ENCODE measurements around the gene RICTOR. TPM values are rescaled to one million over a fixed set of nuclear protein-coding genes. Genes with fewer than 3 reads are reported as not detected.

The RICTOR gene
- total RNA-seq, 2 experiments from 2014 or later: 55.6 to 64.8 TPM

DNA sequence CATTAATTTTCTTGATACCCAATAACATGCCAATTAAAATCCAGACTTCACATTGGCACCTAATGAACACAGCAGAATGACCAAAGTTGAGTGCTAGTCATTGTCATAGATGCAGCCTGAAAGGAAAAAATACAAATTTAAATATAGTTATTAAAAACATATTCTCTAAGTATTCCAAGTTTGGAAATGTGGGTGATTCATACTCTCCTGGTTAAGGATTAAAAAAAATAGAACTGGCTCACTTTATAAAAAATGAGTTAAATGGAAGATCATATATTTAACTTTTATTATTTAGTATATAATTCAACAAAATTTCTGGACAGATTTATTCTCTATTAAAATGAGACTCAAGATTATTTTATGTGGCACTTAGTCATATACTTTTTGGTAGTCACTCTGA is 33.2 kb upstream of the RICTOR start:
- POLR2A ChIA-PET: no interaction called here

DNA sequence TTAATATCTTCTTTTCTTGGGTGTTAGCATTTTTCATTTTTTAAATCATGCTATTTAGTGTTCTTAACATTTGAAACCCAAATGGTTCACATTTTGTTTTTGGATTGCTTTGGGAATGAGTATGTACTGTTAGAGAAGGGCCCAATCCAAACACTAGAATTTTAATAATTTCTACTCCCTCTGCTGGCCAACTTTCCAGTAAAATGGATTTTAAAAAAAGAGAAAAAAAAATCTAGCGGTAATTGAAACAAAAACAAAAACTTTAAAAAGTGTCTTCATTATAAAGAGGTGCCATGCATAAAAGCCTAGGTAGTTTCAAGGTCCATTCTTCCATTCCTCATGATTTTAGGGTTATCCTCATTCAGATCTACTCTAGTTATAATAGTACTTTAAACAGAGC is 32.1 kb upstream of the RICTOR start:
- Mint-ChIP-seq H3K36me3 (peaks cover 38% of the 10 kb centered on the region), H3K27me3 (no peaks in the 10 kb centered on the region), H3K4me1 (peaks cover 4% of the 10 kb centered on the region), H3K27ac (no peak overlapping the region), H3K4me3 (no peak overlapping the region), H3K9me3 (no peaks in the 10 kb centered on the region)
- ATAC-seq (ENCODE audit: low read depth) (no peak), DNase-seq (no peak)
- POLR2A ChIA-PET: no interaction called here

More for the DNA sequence above, 33.2 kb upstream of the RICTOR start:
- Mint-ChIP-seq H3K4me1 (peaks cover 3% of the 10 kb centered on the region), H3K27ac (no peak overlapping the region), H3K27me3 (no peaks in the 10 kb centered on the region), H3K9me3 (no peaks in the 10 kb centered on the region), H3K36me3 (peaks cover 33% of the 10 kb centered on the region), H3K4me3 (no peak overlapping the region)
- no peak for ATAC-seq (ENCODE audit: low read depth)
- no peak for DNase-seq

DNA sequence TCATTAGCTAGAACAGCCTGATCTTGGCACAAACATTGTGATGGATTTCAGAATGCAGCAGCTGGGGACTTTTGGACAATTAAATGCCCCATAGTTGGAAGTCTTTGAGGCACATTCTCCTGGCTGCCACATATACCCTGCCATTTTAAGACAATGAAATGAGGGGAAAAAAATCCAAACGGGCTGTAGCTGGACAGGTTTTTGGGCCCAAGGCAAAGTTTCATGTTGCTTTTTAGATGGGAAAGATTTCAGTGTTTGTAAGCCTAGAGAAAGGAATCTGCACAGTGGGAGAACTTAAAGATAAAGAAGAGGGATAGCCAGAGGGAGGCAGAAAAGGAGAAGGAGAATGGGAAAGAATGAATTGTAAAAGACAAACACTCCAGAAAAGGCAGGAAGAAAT is 30.0 kb upstream of the RICTOR start:
- no peak for DNase-seq
- Mint-ChIP-seq H3K4me3 (no peak overlapping the region), H3K9me3 (no peaks in the 10 kb centered on the region), H3K27me3 (no peaks in the 10 kb centered on the region), H3K36me3 (peaks cover 35% of the 10 kb centered on the region), H3K4me1 (peaks cover 10% of the 10 kb centered on the region), H3K27ac (no peak overlapping the region)
- ATAC-seq (ENCODE audit: low read depth): no peak
- POLR2A ChIA-PET: no interaction called here

DNA sequence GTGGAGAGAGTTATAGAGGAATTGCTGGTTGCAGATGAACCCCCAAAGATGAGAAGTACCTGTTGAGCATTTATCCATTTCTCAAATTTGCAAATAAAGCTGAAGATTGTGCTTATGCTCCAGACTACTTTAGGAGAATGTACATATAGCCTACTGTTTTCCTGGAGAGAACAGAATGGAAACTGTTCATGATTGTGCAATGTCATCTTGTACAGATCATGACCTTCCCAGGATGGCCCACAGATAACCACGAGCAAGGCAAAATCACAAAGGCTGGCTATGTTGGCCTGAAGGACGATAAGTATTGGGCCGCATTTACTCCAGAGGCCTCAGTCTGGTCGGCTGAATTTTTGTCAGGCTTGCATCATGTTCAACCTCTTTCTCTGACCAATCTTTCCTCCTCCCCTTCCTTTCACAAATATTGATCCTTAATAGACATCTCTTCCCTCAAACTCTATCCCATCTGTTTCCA is 28.5 kb upstream of the RICTOR start:
- no peak overlapping the region for H3K4me3 Mint-ChIP-seq
- no peaks in the 10 kb centered on the region for H3K9me3 Mint-ChIP-seq
- no peak for ATAC-seq (ENCODE audit: low read depth)
- DNase-seq: no peak
- peaks cover 33% of the 10 kb centered on the region for H3K36me3 Mint-ChIP-seq
- H3K27me3 Mint-ChIP-seq: no peaks in the 10 kb centered on the region
- H3K27ac Mint-ChIP-seq: no peak overlapping the region
- POLR2A ChIA-PET: no interaction called here
- peaks cover 10% of the 10 kb centered on the region for H3K4me1 Mint-ChIP-seq

DNA sequence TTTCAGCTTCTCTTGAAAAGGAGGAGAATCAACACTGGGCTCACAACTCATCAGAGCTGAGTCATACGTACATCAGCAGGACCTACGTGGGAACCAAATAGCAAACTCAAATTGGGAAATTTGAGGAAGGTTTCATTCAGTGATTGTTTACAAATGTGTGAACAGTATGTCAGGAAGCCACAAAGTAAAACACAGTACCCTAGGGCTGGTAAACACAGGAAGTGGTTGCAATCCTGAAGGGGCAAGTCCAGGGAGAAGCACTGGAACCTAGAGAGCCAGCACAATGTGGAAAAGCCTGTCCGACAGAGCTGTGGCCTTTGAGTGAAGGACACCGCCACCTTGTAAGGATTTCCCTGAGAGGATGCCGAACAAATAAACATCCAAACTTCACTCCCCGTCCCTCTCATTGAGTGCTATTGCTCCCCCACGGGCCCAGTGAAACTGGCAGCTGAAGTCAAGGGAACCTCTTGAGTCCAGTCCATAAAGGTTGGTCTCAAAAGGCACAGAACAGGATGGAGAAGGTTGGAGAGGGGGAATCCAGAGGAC is 26.7 kb upstream of the RICTOR start:
- peaks cover 10% of the 10 kb centered on the region for H3K4me1 Mint-ChIP-seq
- no peaks in the 10 kb centered on the region for H3K9me3 Mint-ChIP-seq
- H3K27me3 Mint-ChIP-seq: no peaks in the 10 kb centered on the region
- H3K36me3 Mint-ChIP-seq: peaks cover 31% of the 10 kb centered on the region
- H3K4me3 Mint-ChIP-seq: no peak overlapping the region
- ATAC-seq (ENCODE audit: low read depth): no peak
- no peak overlapping the region for H3K27ac Mint-ChIP-seq
- no peak for DNase-seq
- POLR2A ChIA-PET: interaction anchor here (1.3 kb wide), 1 partner anchor 28 kb away, joined by 4 read pairs; no protein-coding TSS in a partner anchor

DNA sequence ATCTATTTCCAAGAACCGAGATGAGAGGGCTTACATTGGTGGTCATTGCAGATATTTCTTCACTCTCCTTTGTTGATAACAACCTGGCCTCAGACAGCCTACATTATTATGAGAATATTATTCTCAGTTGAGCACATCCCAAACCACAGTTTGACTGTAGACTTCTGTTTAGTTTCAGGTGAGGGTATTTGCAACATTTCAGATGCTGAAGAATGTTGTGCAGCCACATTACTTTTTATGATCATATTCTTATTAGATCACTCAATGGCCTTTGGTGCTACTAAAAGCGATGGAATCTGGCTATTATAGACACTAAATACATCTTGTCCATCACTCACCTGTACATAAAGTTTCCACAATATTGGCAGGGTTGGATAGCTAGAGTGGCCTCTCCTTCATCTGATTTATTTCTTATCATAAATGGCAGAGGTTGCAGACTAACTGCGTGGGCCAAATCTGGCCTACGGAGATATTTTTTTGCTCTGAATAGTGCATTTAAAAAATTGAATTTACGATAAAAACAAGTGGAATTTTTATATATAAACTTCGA is 26.2 kb upstream of the RICTOR start:
- POLR2A ChIA-PET: interaction anchor here (1.3 kb wide), 1 partner anchor 27 kb away, joined by 4 read pairs; no protein-coding TSS in a partner anchor
- Mint-ChIP-seq H3K4me3 (no peak overlapping the region), H3K27ac (no peak overlapping the region), H3K36me3 (peaks cover 31% of the 10 kb centered on the region), H3K27me3 (no peaks in the 10 kb centered on the region), H3K9me3 (no peaks in the 10 kb centered on the region), H3K4me1 (peaks cover 10% of the 10 kb centered on the region)
- DNase-seq (no peak), ATAC-seq (ENCODE audit: low read depth) (no peak)

DNA sequence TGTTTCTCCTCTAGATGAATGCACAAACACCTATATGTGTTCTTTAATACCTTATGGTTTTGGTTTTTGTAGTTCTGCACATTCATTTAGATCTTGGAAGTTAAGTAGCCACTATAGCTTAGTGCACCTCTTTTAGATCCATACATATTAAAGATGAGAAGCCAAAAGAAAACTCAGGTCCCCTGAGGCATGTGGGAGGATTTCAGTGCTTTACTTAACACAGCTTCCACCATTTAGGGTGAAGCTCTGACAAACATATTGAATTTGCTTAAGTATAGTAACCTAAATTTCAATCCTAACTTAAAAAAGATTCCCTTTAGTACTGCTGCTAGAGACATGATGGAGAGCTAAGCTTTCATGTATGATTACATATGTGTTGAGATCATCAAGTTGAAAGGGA is 25.6 kb upstream of the RICTOR start:
- peaks cover 10% of the 10 kb centered on the region for H3K4me1 Mint-ChIP-seq
- H3K27ac Mint-ChIP-seq: no peak overlapping the region
- DNase-seq (no peak), ATAC-seq (ENCODE audit: low read depth) (no peak)
- POLR2A ChIA-PET: no interaction called here
- H3K9me3 Mint-ChIP-seq: no peaks in the 10 kb centered on the region
- H3K27me3 Mint-ChIP-seq: no peaks in the 10 kb centered on the region
- peaks cover 29% of the 10 kb centered on the region for H3K36me3 Mint-ChIP-seq
- no peak overlapping the region for H3K4me3 Mint-ChIP-seq

DNA sequence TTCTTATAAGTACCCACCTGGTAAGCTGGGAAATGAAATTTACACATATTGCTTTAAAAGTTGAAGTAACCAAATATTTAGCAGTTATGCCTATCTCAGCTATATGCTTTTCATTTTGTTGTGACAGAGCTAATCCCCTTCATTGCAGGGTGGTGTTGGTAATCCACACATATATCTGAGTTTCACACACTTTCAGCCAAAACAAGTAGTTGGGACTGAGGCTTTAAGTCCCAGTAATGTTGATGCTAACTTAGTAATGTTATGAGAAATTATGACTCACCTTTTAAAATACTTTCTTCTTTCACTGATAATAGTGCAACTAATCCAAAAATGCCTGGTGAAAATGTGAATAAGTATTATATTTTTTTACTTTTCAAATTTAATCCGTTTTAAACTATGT is 19.2 kb upstream of the RICTOR start:
- DNase-seq (no peak), ATAC-seq (ENCODE audit: low read depth) (no peak)
- H3K4me3 Mint-ChIP-seq: no peak overlapping the region
- H3K27ac Mint-ChIP-seq: no peak overlapping the region
- peaks cover 29% of the 10 kb centered on the region for H3K27me3 Mint-ChIP-seq
- H3K9me3 Mint-ChIP-seq: no peaks in the 10 kb centered on the region
- no peaks in the 10 kb centered on the region for H3K36me3 Mint-ChIP-seq
- no peaks in the 10 kb centered on the region for H3K4me1 Mint-ChIP-seq
- POLR2A ChIA-PET: no interaction called here

DNA sequence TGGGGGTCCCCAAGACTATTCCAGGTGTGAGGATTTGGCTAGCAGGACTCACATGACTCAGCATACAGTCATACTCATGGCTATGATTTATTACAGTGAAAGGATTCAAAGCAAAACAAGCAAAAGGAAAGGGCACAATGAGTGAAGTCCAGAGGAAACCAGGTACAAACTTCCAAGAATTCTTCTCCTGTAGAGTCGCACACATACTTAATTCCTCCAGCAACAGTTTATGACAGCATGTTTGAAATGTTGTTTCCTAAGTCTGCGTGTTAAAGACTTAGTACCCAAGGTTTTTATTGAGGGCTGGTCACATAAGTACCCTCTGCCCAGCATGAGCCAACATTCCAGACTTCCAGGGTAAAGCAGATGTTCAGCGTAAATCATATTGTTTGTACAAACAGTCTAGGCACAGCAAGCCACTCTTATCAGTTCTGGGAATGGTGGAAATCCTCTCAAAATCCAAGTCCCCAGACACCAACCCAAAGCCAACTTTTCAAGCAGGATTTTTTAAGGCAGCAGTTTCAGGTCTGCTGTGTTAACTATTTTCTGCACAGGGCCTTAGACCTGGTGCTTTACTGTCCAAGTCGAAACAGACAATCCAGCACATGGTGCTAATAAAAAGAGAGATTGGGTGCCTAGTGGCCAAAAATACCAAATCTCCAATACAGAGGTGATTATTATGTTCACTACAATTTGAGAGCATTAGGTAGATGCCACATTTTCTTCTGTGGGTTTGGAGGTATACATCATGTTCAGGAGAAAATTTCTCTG is 18.6 kb upstream of the RICTOR start:
- no peak overlapping the region for H3K4me3 Mint-ChIP-seq
- no peak overlapping the region for H3K27ac Mint-ChIP-seq
- H3K4me1 Mint-ChIP-seq: no peaks in the 10 kb centered on the region
- ATAC-seq (ENCODE audit: low read depth): no peak
- DNase-seq: no peak
- H3K36me3 Mint-ChIP-seq: no peaks in the 10 kb centered on the region
- POLR2A ChIA-PET: no interaction called here
- no peaks in the 10 kb centered on the region for H3K9me3 Mint-ChIP-seq
- H3K27me3 Mint-ChIP-seq: peaks cover 32% of the 10 kb centered on the region

DNA sequence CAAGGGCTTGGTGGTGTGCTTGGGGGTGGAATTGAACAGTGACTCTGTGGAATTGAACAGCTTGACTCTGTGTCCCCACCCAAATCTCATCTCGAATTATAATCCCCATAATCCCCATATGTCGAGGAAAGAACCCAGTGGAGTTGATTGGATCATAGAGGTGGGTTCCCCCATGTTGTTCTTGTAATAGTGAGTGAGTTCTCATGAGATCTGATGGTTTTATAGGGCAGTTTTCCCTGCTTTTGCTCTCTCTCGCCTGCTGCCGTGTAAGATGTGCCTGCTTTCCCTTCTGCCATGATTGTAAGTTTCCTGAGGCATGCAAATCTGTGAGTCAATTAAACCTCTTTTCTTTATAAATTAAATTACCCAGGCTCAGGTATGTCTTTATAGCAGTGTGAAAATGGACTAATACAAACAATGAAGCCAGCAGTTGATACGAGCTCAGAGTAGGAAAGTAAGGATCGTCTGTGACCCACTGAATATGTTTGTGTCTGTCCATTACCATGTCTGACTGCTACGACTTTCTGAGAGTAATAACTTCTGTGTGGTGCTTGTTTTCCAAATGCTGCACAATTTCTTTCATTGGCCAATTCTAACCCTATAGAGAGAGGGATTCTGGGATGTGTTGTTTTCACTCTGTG is 17.9 kb upstream of the RICTOR start:
- no peak for ATAC-seq (ENCODE audit: low read depth)
- no peaks in the 10 kb centered on the region for H3K4me1 Mint-ChIP-seq
- H3K27me3 Mint-ChIP-seq: peaks cover 36% of the 10 kb centered on the region
- H3K9me3 Mint-ChIP-seq: no peaks in the 10 kb centered on the region
- H3K27ac Mint-ChIP-seq: no peak overlapping the region
- H3K36me3 Mint-ChIP-seq: no peaks in the 10 kb centered on the region
- DNase-seq: no peak
- POLR2A ChIA-PET: no interaction called here
- no peak overlapping the region for H3K4me3 Mint-ChIP-seq

DNA sequence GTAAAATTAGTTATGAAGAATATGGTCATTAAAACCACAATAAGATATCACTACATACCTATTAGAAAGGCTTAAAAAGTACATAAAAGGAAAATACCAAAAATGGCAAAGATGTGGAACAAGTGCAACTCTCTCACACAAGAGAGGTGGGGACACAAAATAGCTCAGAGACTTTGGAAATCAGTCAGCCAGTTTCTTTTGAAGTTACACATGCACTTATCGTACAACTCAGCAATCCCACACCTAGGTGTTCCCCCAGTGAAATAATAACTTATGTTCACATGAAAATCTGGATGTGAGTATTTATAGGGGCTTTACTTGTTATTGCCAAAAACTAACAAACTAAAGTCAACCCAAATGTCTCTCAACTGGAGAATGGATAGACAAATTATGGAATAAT is 9.8 kb upstream of the RICTOR start:
- H3K36me3 Mint-ChIP-seq: peaks cover 1% of the 10 kb centered on the region
- H3K4me3 Mint-ChIP-seq: no peak overlapping the region
- H3K27ac Mint-ChIP-seq: no peak overlapping the region
- no peak for DNase-seq
- H3K27me3 Mint-ChIP-seq: peaks cover 35% of the 10 kb centered on the region
- no peak for ATAC-seq (ENCODE audit: low read depth)
- no peaks in the 10 kb centered on the region for H3K9me3 Mint-ChIP-seq
- POLR2A ChIA-PET: interaction anchor here (0.7 kb wide), 1 partner anchor 12 kb away, joined by 4 read pairs; no protein-coding TSS in a partner anchor
- peaks cover 2% of the 10 kb centered on the region for H3K4me1 Mint-ChIP-seq

DNA sequence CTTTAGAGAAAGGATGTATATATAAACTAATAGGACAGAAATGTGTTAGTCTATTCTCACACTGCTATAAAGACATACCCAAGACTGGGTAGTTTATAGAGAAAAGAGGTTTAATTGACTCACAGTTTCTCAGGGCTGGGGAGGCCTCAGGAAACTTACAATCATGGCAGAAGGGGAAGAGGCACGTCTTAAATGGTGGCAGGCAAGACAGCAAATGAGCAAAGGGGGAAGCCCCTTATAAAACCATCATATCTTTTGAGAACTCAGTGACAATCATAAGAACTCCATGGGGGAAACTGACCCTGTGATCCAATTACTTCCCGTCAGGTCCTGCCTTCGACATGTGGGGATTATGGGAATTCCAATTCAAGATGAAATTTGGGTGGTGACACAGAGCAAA is 8.8 kb upstream of the RICTOR start:
- POLR2A ChIA-PET: no interaction called here
- Mint-ChIP-seq H3K4me1 (peaks cover 2% of the 10 kb centered on the region), H3K9me3 (no peaks in the 10 kb centered on the region), H3K27ac (no peak overlapping the region), H3K36me3 (peaks cover 1% of the 10 kb centered on the region), H3K27me3 (peaks cover 37% of the 10 kb centered on the region), H3K4me3 (no peak overlapping the region)
- no peak for DNase-seq
- no peak for ATAC-seq (ENCODE audit: low read depth)

DNA sequence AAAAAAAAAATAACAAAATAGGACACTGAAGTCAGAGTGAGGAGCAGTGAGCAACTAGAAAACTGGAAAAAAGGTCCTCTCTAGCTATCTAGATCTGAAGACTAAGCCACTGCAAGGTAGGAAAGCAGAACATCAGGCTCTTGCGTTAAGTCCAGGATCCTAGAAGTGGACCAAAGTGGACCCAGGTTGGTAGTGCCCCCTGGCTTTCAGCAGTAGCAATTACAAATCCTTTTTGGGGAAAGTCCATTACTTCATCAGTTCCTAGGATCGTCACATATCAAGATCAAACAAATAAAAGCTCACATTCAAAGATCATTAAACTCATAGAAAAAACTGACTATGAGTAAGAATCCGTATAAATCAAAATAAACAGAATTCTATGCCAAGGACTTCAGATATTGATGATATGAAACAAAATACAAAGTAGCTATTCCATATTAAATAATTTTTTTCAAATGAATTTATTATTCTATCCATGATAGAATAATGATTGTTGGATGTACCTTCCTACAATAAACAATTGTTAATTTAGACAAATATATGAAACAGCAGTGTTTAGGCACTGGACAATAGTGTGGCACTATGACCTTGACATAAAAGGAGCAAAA is 6.5 kb upstream of the RICTOR start:
- peaks cover 1% of the 10 kb centered on the region for H3K36me3 Mint-ChIP-seq
- POLR2A ChIA-PET: interaction anchor here (0.7 kb wide), 1 partner anchor 928 kb away, joined by 3 read pairs; no protein-coding TSS in a partner anchor
- no peak overlapping the region for H3K27ac Mint-ChIP-seq
- peaks cover 15% of the 10 kb centered on the region for H3K4me1 Mint-ChIP-seq
- no peak for ATAC-seq (ENCODE audit: low read depth)
- peaks cover 43% of the 10 kb centered on the region for H3K27me3 Mint-ChIP-seq
- no peak overlapping the region for H3K4me3 Mint-ChIP-seq
- H3K9me3 Mint-ChIP-seq: no peaks in the 10 kb centered on the region
- DNase-seq: no peak
